WTC11 (cell line): ENCODE results near the gene MPDZ.

Source experiments
- ATF3 ChIP-seq: sonication (generic); formaldehyde crosslinking; conservative IDR thresholded peaks from 2 replicates; pipeline ENCODE4 v1.8.1; 2022; ENCODE audit warnings: mild to moderate bottlenecking, missing genetic modification reagents
- CTCF ChIP-seq: fragments of 200-600 bp; IDR thresholded peaks from 2 replicates; pipeline ENCODE4 v1.8.0; 2022; ENCODE audit warnings: antibody characterized with exemption
- IRF1 ChIP-seq: sonication (generic); formaldehyde crosslinking; IDR thresholded peaks from 2 replicates; pipeline ENCODE4 v1.8.0; 2023; ENCODE audit warnings: missing genetic modification reagents
- PRDM15 ChIP-seq: sonication (generic); formaldehyde crosslinking; IDR thresholded peaks from 2 replicates; pipeline ENCODE4 v1.8.0; 2022; ENCODE audit warnings: missing genetic modification reagents
- SP1 ChIP-seq: sonication (generic); formaldehyde crosslinking; conservative IDR thresholded peaks from 2 replicates; pipeline ENCODE4 v1.8.1; 2022; ENCODE audit warnings: missing genetic modification reagents
- TCF7 ChIP-seq: sonication (generic); formaldehyde crosslinking; IDR thresholded peaks from 2 replicates; pipeline ENCODE4 v1.8.0; 2022; ENCODE audit warnings: mild to moderate bottlenecking, low read depth, missing genetic modification reagents, moderate library complexity
- ZBTB21 ChIP-seq: sonication (generic); formaldehyde crosslinking; IDR thresholded peaks from 2 replicates; pipeline ENCODE4 v1.8.1; 2023; ENCODE audit warnings: mild to moderate bottlenecking, missing genetic modification reagents, borderline replicate concordance
- ZNF219 ChIP-seq: sonication (generic); formaldehyde crosslinking; IDR thresholded peaks from 2 replicates; pipeline ENCODE4 v1.8.0; 2023; ENCODE audit warnings: missing genetic modification reagents, mild to moderate bottlenecking, borderline replicate concordance
- ZNF281 ChIP-seq: sonication (generic); formaldehyde crosslinking; IDR thresholded peaks from 2 replicates; pipeline ENCODE4 v1.8.0; 2023; ENCODE audit warnings: mild to moderate bottlenecking, missing genetic modification reagents
- TF ChIP-seq, protein P1 (sequence below): fragments of 250-450 bp; sonication (Bioruptor Pico); IDR thresholded peaks from 2 replicates; pipeline ENCODE4 v1.9.0; 2021; ENCODE audit warnings: mild to moderate bottlenecking
- TF ChIP-seq, protein P2 (sequence below): sonication (generic); formaldehyde crosslinking; IDR thresholded peaks from 2 replicates; pipeline ENCODE4 v1.8.0; 2022; ENCODE audit warnings: mild to moderate bottlenecking, missing genetic modification reagents
- TF ChIP-seq, protein P3 (sequence below): sonication (generic); formaldehyde crosslinking; IDR thresholded peaks from 2 replicates; pipeline ENCODE4 v1.8.0; 2022; ENCODE audit warnings: mild to moderate bottlenecking, missing genetic modification reagents
- TF ChIP-seq, protein P4 (sequence below): sonication (generic); formaldehyde crosslinking; IDR thresholded peaks from 2 replicates; pipeline ENCODE4 v1.8.1; 2023; ENCODE audit warnings: mild to moderate bottlenecking, missing genetic modification reagents, moderate library complexity

DNA sequence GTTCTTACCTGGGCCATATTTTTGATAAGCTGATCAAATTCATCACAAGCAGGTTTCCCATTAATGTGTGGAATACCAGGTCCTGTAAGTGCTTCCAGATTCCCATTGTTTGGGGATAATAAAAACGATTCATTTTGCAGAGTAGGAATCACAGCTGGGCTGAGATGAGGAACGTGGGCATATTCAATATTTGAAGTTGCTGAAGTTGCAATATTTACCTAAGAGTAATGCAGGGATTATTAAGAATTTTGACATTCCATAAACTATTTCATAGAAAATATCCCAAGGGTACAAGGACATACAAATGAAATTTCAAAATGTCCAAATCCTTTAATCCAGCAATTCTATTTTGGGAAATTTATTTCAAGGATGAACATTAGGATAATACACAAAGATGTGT, 55.1 kb downstream of the MPDZ start:
- no peak for TF ChIP-seq ATF3 (CRISPR knock-in tag)
- no peak for TF ChIP-seq IRF1 (CRISPR knock-in tag)
- no peak for TF ChIP-seq TCF7 (CRISPR knock-in tag)
- no peak for TF ChIP-seq CTCF
- no peak for TF ChIP-seq PRDM15 (CRISPR knock-in tag)
- TF ChIP-seq SP1 (CRISPR knock-in tag) = no peak
- TF ChIP-seq, protein P1, sequence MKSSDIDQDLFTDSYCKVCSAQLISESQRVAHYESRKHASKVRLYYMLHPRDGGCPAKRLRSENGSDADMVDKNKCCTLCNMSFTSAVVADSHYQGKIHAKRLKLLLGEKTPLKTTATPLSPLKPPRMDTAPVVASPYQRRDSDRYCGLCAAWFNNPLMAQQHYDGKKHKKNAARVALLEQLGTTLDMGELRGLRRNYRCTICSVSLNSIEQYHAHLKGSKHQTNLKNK (CRISPR knock-in tag) = no peak
- TF ChIP-seq, protein P2, sequence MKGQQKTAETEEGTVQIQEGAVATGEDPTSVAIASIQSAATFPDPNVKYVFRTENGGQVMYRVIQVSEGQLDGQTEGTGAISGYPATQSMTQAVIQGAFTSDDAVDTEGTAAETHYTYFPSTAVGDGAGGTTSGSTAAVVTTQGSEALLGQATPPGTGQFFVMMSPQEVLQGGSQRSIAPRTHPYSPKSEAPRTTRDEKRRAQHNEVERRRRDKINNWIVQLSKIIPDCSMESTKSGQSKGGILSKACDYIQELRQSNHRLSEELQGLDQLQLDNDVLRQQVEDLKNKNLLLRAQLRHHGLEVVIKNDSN (CRISPR knock-in tag) = no peak
- TF ChIP-seq ZBTB21 = no peak
- TF ChIP-seq, protein P3, sequence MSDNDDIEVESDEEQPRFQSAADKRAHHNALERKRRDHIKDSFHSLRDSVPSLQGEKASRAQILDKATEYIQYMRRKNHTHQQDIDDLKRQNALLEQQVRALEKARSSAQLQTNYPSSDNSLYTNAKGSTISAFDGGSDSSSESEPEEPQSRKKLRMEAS (CRISPR knock-in tag) = no peak
- TF ChIP-seq, protein P4, sequence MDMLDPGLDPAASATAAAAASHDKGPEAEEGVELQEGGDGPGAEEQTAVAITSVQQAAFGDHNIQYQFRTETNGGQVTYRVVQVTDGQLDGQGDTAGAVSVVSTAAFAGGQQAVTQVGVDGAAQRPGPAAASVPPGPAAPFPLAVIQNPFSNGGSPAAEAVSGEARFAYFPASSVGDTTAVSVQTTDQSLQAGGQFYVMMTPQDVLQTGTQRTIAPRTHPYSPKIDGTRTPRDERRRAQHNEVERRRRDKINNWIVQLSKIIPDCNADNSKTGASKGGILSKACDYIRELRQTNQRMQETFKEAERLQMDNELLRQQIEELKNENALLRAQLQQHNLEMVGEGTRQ (CRISPR knock-in tag) = no peak
- TF ChIP-seq ZNF219 (CRISPR knock-in tag) = no peak
- TF ChIP-seq ZNF281 (CRISPR knock-in tag) = no peak
